Measurements from ENCODE around the gene PDE9A.

- TF ChIP-seq CTCF (IDR thresholded peaks at IDR 0.05; ENCODE audit: borderline replicate concordance, extremely low read depth, low read length, poor library complexity, severe bottlenecking) (no peak), EZH2 (IDR thresholded peaks at IDR 0.05; ENCODE audit: borderline replicate concordance, low read depth, low read length, severe bottlenecking) (no peak)
Observed at GRCh38 chr21:42653231-42654061, at the start of gene PDE9A.

Measured in DND-41 (cell line).